ENCODE measurements around the gene CLN5.

DNA sequence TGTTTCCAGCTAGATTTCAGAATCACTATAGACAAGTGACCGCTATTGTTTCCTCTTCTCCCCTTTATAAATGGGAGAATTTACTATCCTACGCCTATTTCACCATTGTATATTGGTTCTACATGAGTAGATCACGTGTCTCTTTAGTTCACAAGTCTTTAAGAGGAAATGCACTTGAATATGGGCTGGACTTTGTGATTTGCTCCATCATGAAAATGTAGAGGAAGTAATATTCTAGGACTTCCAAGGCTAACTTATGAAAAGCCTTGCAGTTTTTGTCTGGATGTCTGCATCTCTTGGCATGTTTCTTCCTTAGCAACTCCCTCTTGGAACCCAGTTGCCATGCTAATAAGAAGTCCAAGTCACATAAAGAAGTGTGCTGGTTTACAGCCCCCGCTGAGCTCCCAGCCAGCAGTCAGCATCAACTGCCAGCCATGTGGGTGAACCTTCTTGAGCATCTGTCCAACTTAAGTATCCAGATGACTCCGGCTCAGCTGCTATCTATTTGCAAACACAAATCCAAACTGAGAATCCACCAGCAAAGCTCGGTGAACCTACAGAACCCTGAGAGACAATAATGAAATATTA is 39.9 kb downstream of the CLN5 start:
- TF ChIP-seq, protein P1, sequence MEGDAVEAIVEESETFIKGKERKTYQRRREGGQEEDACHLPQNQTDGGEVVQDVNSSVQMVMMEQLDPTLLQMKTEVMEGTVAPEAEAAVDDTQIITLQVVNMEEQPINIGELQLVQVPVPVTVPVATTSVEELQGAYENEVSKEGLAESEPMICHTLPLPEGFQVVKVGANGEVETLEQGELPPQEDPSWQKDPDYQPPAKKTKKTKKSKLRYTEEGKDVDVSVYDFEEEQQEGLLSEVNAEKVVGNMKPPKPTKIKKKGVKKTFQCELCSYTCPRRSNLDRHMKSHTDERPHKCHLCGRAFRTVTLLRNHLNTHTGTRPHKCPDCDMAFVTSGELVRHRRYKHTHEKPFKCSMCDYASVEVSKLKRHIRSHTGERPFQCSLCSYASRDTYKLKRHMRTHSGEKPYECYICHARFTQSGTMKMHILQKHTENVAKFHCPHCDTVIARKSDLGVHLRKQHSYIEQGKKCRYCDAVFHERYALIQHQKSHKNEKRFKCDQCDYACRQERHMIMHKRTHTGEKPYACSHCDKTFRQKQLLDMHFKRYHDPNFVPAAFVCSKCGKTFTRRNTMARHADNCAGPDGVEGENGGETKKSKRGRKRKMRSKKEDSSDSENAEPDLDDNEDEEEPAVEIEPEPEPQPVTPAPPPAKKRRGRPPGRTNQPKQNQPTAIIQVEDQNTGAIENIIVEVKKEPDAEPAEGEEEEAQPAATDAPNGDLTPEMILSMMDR (IDR thresholded peaks at IDR 0.05; ENCODE audit: low read length) = no peak
- no peak for TF ChIP-seq EZH2 (IDR thresholded peaks at IDR 0.05; ENCODE audit: borderline replicate concordance, low read length)

All from OCI-LY1 (cell line).